HCT116 (cell line): Measurements from ENCODE around the gene ATCAY. TPM values are rescaled to one million over a fixed set of nuclear protein-coding genes. Genes with fewer than 3 reads are reported as not detected.
A peak's percentile ranks its signal among the peaks of the same experiment; 100 is the strongest.

Source experiments
- ATAC-seq: fragments of 200-7000 bp; cut with Tn5 transposase; 2 replicates; pipeline ENCODE4 v1.9.1; 2020; ENCODE audit warnings: mild to moderate bottlenecking, moderate library complexity
- BruUV-seq: library from RNA; stranded (reverse); fragments of 400-500 nt; replicated peaks from 2 replicates; lab custom pipeline; 2021; lab: Mats Ljungman, UMichigan
- CTCF ChIA-PET: fragments of 300-600 bp; sonication (Branson Sonifier 250); formaldehyde crosslinking; loops from one replicate; lab custom pipeline; 2021; ENCODE audit warnings: antibody characterized with exemption; lab: Charles Lee
- POLR2A ChIA-PET: fragments of 300-600, 350-600 bp; sonication (Branson Sonifier 250); formaldehyde crosslinking; loops from one replicate; lab custom pipeline; 2021; ENCODE audit warnings: antibody characterized with exemption; lab: Charles Lee
- RAD21 ChIA-PET, 2 experiments: fragments of 300-600 bp; sonication (Branson Sonifier 250); formaldehyde crosslinking; loops; one replicate each; lab custom pipeline; 2023; ENCODE audit warnings: low total read pairs in 2 of 2; ENCODE audit not compliant: uncharacterized antibody in 2 of 2, unreplicated experiment in 2 of 2, low non-redundant PET in 1 of 2; lab: Charles Lee
- DNase-seq: peaks from one replicate; pipeline ENCODE4 v3.0.0-alpha.2; 2010; ENCODE audit warnings: low read depth, low spot score
- H2AFZ ChIP-seq: fragments of 200-600 bp; shearing (Covaris generic), sonication (generic); 2 replicates; pipeline ENCODE4 v1.6.1; 2017; ENCODE audit warnings: low read depth, mixed run types, mixed read lengths, antibody characterized with exemption, low read length; ENCODE audit not compliant: poor library complexity, severe bottlenecking
- H3K27ac ChIP-seq: 2 replicates; pipeline ENCODE4 v1.5.1; 2012; ENCODE audit warnings: low read depth, low read length
- H3K27me3 ChIP-seq: fragments of 200-600 bp; sonication (generic); 2 replicates; pipeline ENCODE4 v1.6.1; 2016; ENCODE audit warnings: mixed run types, low read length, mixed read lengths; ENCODE audit not compliant: insufficient read depth
- H3K36me3 ChIP-seq, 2 experiments: fragments of 200-500 bp in 1 of 2; fragments of 200-600 bp in 1 of 2; sonication (Bioruptor generic) in 1 of 2; sonication (generic) in 1 of 2; 2 replicates each; pipeline versions ENCODE4 v1.5.1 to v1.6.1; 2014 to 2016; ENCODE audit warnings: low read length in 2 of 2, inconsistent platforms in 1 of 2, mixed read lengths in 1 of 2, mixed run types in 1 of 2; ENCODE audit not compliant: insufficient read depth in 2 of 2, control insufficient read depth in 1 of 2
- H3K4me1 ChIP-seq, 2 experiments: fragments of 200-600 bp in 1 of 2; sonication (generic) in 1 of 2; 2 replicates each; pipeline versions ENCODE4 v1.5.1 to v1.6.1; 2012 to 2017; ENCODE audit warnings: low read length in 2 of 2, inconsistent platforms in 1 of 2, mild to moderate bottlenecking in 1 of 2, mixed read lengths in 1 of 2, mixed run types in 1 of 2, moderate library complexity in 1 of 2; ENCODE audit not compliant: insufficient read depth in 2 of 2, control insufficient read depth in 1 of 2
- H3K4me2 ChIP-seq: fragments of 200-600 bp; sonication (generic); 2 replicates; pipeline ENCODE4 v1.6.1; 2017; ENCODE audit warnings: mixed run types, low read length, mixed read lengths
- H3K4me3 ChIP-seq, 2 experiments: fragments of 200-600 bp in 1 of 2; sonication (generic) in 1 of 2; replicated peaks in 1 of 2; 2 replicates each; pipeline ENCODE4 v1.5.1; 2011 to 2016; ENCODE audit warnings: low read length in 2 of 2, control low read depth in 1 of 2, low read depth in 1 of 2, mild to moderate bottlenecking in 1 of 2, mixed read lengths in 1 of 2, mixed run types in 1 of 2
- H3K79me2 ChIP-seq: fragments of 200-600 bp; sonication (generic); 2 replicates; pipeline ENCODE4 v1.6.1; 2017; ENCODE audit warnings: mild to moderate bottlenecking, mixed run types, low read length, moderate library complexity, mixed read lengths; ENCODE audit not compliant: insufficient read depth
- H3K9ac ChIP-seq: fragments of 200-600 bp; sonication (generic); 2 replicates; pipeline ENCODE4 v1.6.1; 2016; ENCODE audit warnings: low read length, mixed read lengths
- H3K9me2 ChIP-seq: fragments of 200-600 bp; sonication (generic), shearing (Covaris generic); 2 replicates; pipeline ENCODE4 v1.6.1; 2017; ENCODE audit warnings: mixed run types, mild to moderate bottlenecking, moderate library complexity; ENCODE audit not compliant: insufficient read depth
- H3K9me3 ChIP-seq, 2 experiments: fragments of 200-500 bp in 1 of 2; fragments of 200-600 bp in 1 of 2; sonication (Bioruptor generic) in 1 of 2; sonication (generic) in 1 of 2; 2 replicates each; pipeline ENCODE4 v1.6.1; 2014 to 2017; ENCODE audit warnings: low read length in 2 of 2, mixed read lengths in 2 of 2, inconsistent platforms in 1 of 2, low read depth in 1 of 2, mild to moderate bottlenecking in 1 of 2, mixed run types in 1 of 2, moderate library complexity in 1 of 2; ENCODE audit not compliant: control insufficient read depth in 1 of 2, insufficient read depth in 1 of 2
- H4K20me1 ChIP-seq: fragments of 200-600 bp; sonication (generic), shearing (Covaris generic); 2 replicates; pipeline ENCODE4 v1.6.1; 2017; ENCODE audit warnings: mixed run types, mild to moderate bottlenecking, moderate library complexity; ENCODE audit not compliant: insufficient read depth
- ATF3 ChIP-seq: IDR thresholded peaks from 2 replicates; pipeline ENCODE4 v1.6.1; 2012
- CTCF ChIP-seq, 3 experiments: fragments of 200-600 bp in 1 of 3; sonication (generic) in 1 of 3; IDR thresholded peaks in 2 of 3; conservative IDR thresholded peaks in 1 of 3; 2 replicates each; pipeline ENCODE4 v1.5.1; 2012 to 2017; ENCODE audit warnings: low read depth in 2 of 3, low read length in 2 of 3, antibody characterized with exemption in 1 of 3, borderline replicate concordance in 1 of 3, control low read depth in 1 of 3, mild to moderate bottlenecking in 1 of 3, mixed read lengths in 1 of 3, mixed run types in 1 of 3, moderate library complexity in 1 of 3; ENCODE audit not compliant: insufficient read depth in 1 of 3
- EZH2phosphoT487 ChIP-seq: fragments of 200-600 bp; IDR thresholded peaks from 2 replicates; pipeline ENCODE4 v1.6.1; 2018; ENCODE audit warnings: antibody characterized with exemption, borderline replicate concordance
- MAX ChIP-seq: IDR thresholded peaks from 2 replicates; pipeline ENCODE4 v1.6.1; 2012
- POLR2AphosphoS5 ChIP-seq: IDR thresholded peaks from 2 replicates; pipeline ENCODE4 v1.6.1; 2011; ENCODE audit warnings: mild to moderate bottlenecking, low read depth, low read length, moderate library complexity
- YY1 ChIP-seq: IDR thresholded peaks from 2 replicates; pipeline ENCODE4 v1.6.1; 2011; ENCODE audit warnings: low read length, low read depth, moderate library complexity, mild to moderate bottlenecking; ENCODE audit not compliant: insufficient replicate concordance; ENCODE audit errors: extremely low read depth
- ZBTB33 ChIP-seq: IDR thresholded peaks from 2 replicates; pipeline ENCODE4 v1.6.1; 2011; ENCODE audit warnings: mild to moderate bottlenecking, low read length, moderate library complexity; ENCODE audit not compliant: insufficient replicate concordance; ENCODE audit errors: extremely low read depth
- ZNF274 ChIP-seq: fragments of 200-500 bp; sonication (Bioruptor generic); IDR thresholded peaks from 2 replicates; pipeline ENCODE4 v1.6.1; 2014; ENCODE audit warnings: mild to moderate bottlenecking, low read depth, low read length, inconsistent platforms
- intact Hi-C: fragments of 100-400 bp; cut with micrococcal nuclease; formaldehyde crosslinking; loops from 2 replicates; pipeline ENCODE4 v1.10.0; 2022
- total RNA-seq: library from RNA; stranded (reverse); gene quantifications from one replicate; pipeline ENCODE4 v1.2.1, GENCODE V29; 2021; ENCODE audit not compliant: unreplicated experiment

The ATCAY gene
- total RNA-seq, 1 experiment from 2014 or later = not detected

- intact Hi-C loops = no loop called here
- H3K9me3 ChIP-seq = no peaks in the 10 kb centered on the region
- no peaks in the 10 kb centered on the region for H4K20me1 ChIP-seq
- no TSS peak for BruUV-seq
- H3K27me3 ChIP-seq = peaks cover 3% of the 10 kb centered on the region; the same call in 1 of the 2 replicates
- no peak within 1 kb of the TSS for H3K4me2 ChIP-seq
- H3K79me2 ChIP-seq = no peaks in the 10 kb centered on the region
- no peaks in the 10 kb centered on the region for H3K36me3 ChIP-seq
- H3K9ac ChIP-seq = no peak within 1 kb of the TSS
- DNase-seq (peak; percentile 36), ATAC-seq (peak; percentile 84)
- no peak within 1 kb of the TSS for H2AFZ ChIP-seq
- H3K4me3 ChIP-seq = no peak within 1 kb of the TSS
- TF ChIP-seq ZNF274 (no peak), ATF3 (no peak), ZBTB33 (no peak)
- TF ChIP-seq, all 23 proteins: peak for 0
- Histone ChIP-seq H3K9me2 (no peaks in the 10 kb centered on the region), H3K4me1 (no peaks in the 10 kb centered on the region), H3K27ac (no peak within 1 kb of the TSS)
- CTCF ChIA-PET = no interaction called here
- RAD21 ChIA-PET = no interaction called here
- POLR2A ChIA-PET = no interaction called here
Observed at GRCh38 chr19:3868770-3869456, 11.6 kb upstream of the ATCAY start, which contains the start of gene ZFR2. TSS of gene ZFR2 (minus strand) at chr19:3869038. CDS start at chr19:3869017, 21 bp downstream.

GRCh38 chr19:3873151-3873550 lies 7.3 kb upstream of the ATCAY start:
- CTCF ChIA-PET = no interaction called here
- no peaks in the 10 kb centered on the region for H3K36me3 ChIP-seq
- POLR2A ChIA-PET = no interaction called here

More at GRCh38 chr19:3873151-3873550, 7.3 kb upstream of the ATCAY start:
- Histone ChIP-seq H3K9me2 (no peaks in the 10 kb centered on the region), H3K27me3 (no peaks in the 10 kb centered on the region; the same call in 1 of the 2 replicates), H3K4me1 (no peaks in the 10 kb centered on the region), H4K20me1 (no peaks in the 10 kb centered on the region), H3K9me3 (no peaks in the 10 kb centered on the region), H3K27ac (no peak overlapping the region), H3K4me3 (no peak overlapping the region), H3K79me2 (no peaks in the 10 kb centered on the region), H3K4me2 (no peak overlapping the region), H3K9ac (no peak overlapping the region), H2AFZ (no peak overlapping the region)
- TF ChIP-seq CTCF (IDR thresholded peaks at IDR 0.05 in 2 of 3, conservative IDR thresholded peaks at IDR 0.05 in 1 of 3; ENCODE audit: borderline replicate concordance in 1 of 3, insufficient read depth in 1 of 3, low read depth in 2 of 3, low read length in 2 of 3) = no peak
- no peak for TF ChIP-seq MAX
- TF ChIP-seq YY1 = no peak
- no peak for TF ChIP-seq POLR2AphosphoS5
- no peak for TF ChIP-seq ATF3
- TF ChIP-seq EZH2phosphoT487 = no peak
- DNase-seq (no peak), ATAC-seq (no peak)
- no TSS peak for BruUV-seq
- intact Hi-C loops = no loop called here
- RAD21 ChIA-PET = no interaction called here
